Cerebellar cortex (tissue), 1 donor: ENCODE data around the gene PREP.

Source experiments
- DNase-seq: peaks from one replicate; pipeline ENCODE4 v3.0.0-alpha.2; 2015; ENCODE audit warnings: low spot score

The PREP gene

GRCh38 chr6:105305521-105305920 is 97.4 kb downstream of the PREP start:
- DNase-seq: no peak

- no peak for DNase-seq
Observed at GRCh38 chr6:105304825-105305224, 98.1 kb downstream of the PREP start.

GRCh38 chr6:105304366-105304765 is 98.5 kb downstream of the PREP start:
- no peak for DNase-seq

GRCh38 chr6:105302617-105303128 is 100.2 kb downstream of the PREP start:
- peak; percentile 5 for DNase-seq

- DNase-seq: no peak
Observed at GRCh38 chr6:105301756-105302616, 100.9 kb downstream of the PREP start.

GRCh38 chr6:105301072-105301503 is 101.8 kb downstream of the PREP start:
- DNase-seq: no peak

- no peak for DNase-seq
Observed at GRCh38 chr6:105300090-105300489, 102.8 kb downstream of the PREP start.

GRCh38 chr6:105294129-105294528 is 108.8 kb downstream of the PREP start:
- DNase-seq: no peak

- no peak for DNase-seq
Observed at GRCh38 chr6:105292689-105293339, 110.1 kb downstream of the PREP start.

- no peak for DNase-seq
Observed at GRCh38 chr6:105291525-105291924, 111.4 kb downstream of the PREP start.

GRCh38 chr6:105282631-105283585 is 120.0 kb downstream of the PREP start:
- DNase-seq: no peak

GRCh38 chr6:105280033-105280432 is 122.8 kb downstream of the PREP start:
- DNase-seq: no peak

- DNase-seq: no peak
Observed at GRCh38 chr6:105279463-105279862, 123.4 kb downstream of the PREP start.

- DNase-seq: no peak
Observed at GRCh38 chr6:105278813-105279212, 124.1 kb downstream of the PREP start.

- DNase-seq: no peak
Observed at GRCh38 chr6:105278035-105278434, 124.8 kb downstream of the PREP start.

GRCh38 chr6:105276374-105276773 is 126.5 kb downstream of the PREP start:
- no peak for DNase-seq

- DNase-seq: no peak
Observed at GRCh38 chr6:105275542-105275941, 127.3 kb downstream of the PREP start.

GRCh38 chr6:105274678-105275077 is 128.2 kb downstream of the PREP start:
- no peak for DNase-seq

- no peak for DNase-seq
Observed at GRCh38 chr6:105273589-105273988, 129.3 kb downstream of the PREP start.

GRCh38 chr6:105272786-105273185 is 130.1 kb downstream of the PREP start:
- DNase-seq: peak; percentile 37

GRCh38 chr6:105270511-105270910 is 132.4 kb downstream of the PREP start:
- no peak for DNase-seq

- no peak for DNase-seq
Observed at GRCh38 chr6:105269390-105269789, 133.5 kb downstream of the PREP start.
